HG03045 (cell line): ENCODE results near the gene PRIMA1.

Experiments used
- ATAC-seq: cut with Tn5 transposase; IDR thresholded peaks from one replicate; pipeline ENCODE4 v1.9.1; 2021; ENCODE audit warnings: mild to moderate bottlenecking, moderate library complexity; ENCODE audit not compliant: unreplicated experiment

The PRIMA1 gene

GRCh38 chr14:93759719-93760307 lies 28.5 kb downstream of the PRIMA1 start:
- ATAC-seq, result no peak

DNA sequence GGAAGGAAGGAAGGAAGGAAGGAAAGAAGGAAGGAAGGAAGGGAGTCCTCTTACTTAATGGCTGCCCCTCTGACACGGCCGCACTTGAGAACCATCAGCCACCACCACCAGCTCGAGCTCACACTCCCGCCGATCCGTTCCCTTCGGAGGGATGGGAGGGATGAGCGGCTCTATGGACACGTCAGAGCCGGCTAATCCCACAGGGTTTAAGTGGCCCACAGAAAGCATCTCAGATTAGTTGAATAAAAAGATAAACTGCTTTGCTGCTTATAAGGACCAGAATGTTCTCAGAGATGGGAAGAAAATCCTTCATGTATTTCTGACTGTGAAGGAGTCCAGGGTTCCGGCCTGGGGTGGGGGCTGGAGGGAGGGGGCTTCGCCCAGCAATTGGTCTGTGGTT lies 31.1 kb downstream of the PRIMA1 start:
- ATAC-seq, result no peak

GRCh38 chr14:93753647-93754046 lies 34.6 kb downstream of the PRIMA1 start:
- no peak for ATAC-seq

DNA sequence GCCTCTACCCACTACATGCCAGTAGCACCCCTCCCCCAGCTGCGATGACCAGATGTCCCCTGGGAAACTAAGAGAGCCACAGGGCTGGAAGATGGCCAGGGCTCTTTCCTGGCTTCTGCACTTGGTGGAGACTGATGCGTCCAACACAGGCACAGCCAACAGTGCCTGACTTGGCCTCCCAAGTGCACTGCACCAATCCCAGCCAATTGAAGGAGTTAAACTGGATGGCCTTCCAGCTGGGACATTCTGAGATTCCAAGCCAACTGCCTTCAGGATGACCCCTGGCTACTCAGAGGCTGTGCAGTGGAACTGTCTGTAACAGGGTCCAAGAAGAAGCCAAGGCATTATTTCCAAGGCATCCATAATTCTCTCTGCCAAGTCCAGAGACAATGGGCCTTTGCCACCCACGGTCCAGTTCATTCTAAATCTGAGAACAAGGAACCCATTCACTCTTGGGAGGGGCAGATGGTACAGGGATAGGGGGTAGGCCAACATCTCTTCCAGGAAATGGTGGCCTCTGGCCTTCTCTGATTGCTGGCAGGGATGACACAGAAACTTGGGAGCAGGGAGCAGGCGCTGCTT lies 35.2 kb downstream of the PRIMA1 start:
- ATAC-seq, result no peak

DNA sequence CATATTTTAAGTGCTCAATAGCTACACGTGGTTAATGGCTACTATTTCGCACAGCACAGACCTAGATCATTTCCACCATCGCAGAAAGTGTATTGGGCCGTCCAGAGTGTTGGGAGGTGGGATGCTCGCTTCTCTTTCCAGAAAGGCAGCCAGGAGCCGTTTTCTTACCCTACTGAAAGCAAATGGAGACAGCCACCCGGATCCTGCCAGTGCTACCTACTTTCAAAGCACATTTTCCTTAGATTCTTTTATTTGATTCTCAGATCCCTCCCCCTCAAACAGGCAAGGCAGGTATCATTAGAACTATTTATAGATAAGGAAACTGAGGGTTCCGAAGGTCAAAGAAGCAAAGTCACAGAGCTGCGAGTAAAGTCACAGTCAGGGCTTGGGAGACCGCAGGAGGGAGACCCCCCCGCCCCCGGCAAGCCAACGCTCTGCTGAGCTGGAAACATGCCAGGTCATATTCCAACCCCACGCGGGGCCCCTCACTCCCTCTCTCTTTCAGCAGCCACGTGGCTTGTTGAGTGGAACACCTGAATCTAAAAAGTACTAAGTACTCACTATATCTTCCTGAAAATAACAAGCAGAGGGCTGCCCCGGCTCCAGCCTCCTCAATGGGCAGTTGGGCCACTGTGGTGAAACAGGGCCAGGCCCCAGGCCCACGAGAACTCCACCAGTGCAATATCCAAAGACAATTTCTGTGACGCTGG lies 36.2 kb downstream of the PRIMA1 start:
- no peak for ATAC-seq

DNA sequence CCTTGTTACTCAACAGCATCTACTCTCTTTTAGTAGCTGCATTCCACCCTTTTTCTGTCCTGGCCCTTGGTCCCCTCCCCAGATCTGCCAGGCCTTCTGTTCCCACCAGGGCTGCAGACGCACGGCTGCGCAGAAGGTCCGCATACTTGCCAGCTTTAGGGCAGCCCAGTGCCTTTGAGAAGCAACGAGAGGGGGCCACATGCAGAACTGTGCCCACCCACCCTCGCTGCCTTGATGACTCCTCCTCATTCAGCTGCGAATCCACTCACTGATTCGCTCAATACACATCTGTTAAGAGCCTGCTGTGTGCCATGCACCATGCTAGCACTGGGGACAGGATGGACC lies 39.2 kb downstream of the PRIMA1 start:
- ATAC-seq, result no peak

- ATAC-seq, result no peak
Observed at GRCh38 chr14:93748208-93749075, 39.8 kb downstream of the PRIMA1 start.

DNA sequence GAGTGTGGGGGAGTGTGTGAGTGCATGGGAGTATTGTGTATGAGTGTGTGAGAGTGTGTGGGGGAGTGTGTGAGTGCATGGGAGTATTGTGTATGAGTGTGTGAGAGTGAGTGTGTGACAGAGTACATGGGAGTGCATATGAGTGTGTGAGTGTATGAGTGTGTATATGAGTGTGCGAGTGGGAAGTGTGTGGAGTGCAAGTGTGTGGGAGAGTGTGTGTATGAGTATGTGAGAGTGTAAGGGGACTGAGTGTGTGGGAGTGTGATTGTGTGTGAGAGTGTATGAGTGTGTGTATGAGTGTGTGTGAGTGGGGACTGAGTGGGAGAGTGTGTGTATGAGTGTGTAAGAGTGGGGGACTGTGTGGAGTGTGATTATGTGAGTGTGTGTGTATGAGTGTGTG lies 40.7 kb downstream of the PRIMA1 start:
- no peak for ATAC-seq

DNA sequence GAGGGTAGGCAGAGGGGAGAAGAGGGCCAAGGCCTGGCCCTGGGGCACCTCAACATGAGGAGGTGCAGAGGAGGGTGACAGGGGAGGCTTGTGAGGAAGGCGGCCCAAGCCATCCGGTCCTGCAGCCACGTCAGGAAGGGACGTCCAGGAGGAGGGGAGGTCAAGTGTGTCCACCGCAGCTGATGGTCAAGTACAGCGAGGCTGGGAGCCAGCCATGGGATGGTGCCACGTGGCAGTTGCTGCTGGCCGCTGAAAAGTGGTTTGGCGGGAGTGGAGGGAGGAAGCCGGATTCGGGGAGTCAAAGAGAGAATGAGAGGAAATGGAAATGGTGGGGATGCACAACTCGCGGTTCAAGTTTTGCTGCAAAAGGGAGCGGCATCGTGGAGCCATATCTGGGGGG lies 41.2 kb downstream of the PRIMA1 start:
- no peak for ATAC-seq

- ATAC-seq, result no peak
Observed at GRCh38 chr14:93745603-93746273, 42.5 kb downstream of the PRIMA1 start.

DNA sequence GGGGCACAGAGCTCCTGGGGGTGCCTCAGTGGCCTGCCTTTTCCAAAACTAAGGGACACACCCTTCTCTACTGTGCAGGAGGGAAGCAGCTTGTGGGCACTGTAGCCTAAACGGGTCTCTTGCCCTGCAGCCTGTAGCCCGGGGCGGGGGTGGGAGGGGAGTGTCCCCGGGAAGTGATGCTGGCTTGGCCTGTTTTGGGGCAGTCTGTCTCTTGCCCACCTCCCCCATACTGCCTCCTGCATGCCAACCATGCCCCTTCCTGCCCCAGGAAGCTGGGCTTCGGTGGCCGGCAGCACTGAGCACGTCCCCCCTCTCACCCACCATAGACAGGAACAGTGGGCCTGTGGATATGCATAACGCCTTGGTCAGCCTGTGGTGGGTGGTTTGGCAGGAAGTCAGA lies 43.4 kb downstream of the PRIMA1 start:
- ATAC-seq, result no peak

DNA sequence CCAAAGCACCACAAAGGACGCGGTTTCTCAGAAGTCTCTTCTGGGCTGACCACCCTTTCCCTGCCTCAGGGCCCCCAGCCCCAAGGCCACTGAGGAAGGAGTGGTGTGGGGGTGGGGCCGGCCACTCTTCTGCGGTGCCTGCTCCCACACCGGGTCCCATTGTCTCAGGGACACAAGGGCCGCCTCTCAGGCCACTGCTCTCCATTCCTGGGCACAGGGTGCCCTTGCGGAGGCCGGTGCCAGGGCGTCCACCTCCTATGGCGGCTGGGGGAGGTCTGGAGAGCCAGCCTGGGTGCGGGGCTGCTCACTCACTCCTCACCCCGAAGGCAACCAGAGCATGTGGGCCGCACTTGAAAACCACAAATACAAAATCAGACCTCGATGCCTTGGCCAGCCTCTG lies 44.1 kb downstream of the PRIMA1 start:
- no peak for ATAC-seq

DNA sequence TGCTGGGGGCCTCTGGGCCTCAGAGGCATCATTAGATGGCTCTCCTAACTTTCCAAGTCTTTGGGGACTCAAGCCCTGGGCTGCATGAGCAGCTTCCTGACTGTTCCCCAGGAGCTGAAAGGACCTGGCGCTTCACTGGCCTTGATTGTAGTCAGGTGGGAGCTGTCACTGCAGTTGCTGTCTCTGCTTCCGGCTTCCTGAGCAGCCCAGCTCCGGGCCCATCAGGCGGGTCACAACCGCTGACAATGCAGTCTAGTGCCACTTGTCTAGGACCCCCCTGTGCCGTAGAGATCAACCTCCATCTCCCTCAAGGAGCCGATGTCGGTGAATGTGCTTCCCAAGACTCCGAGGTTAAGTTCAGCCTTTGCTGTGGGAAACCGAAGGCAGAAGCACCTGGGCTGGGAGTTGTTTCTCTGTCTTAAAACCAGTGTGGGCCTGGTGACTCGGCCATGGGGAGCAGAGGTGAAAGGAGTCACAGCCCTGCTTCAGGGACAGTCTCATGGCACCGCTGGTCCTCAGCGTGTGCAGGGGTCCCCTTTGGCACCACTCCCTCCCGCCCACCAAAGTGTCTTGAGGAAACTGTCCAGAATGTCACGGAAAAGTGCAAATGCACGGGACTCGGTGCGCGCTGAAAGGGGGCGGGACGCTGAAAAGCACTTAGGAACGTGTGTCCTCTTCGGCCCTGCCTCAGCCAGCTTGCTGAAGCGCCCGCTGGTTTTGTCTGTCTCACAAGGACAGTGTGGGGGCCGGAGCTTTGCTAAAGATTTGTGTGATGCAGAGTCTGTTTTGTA lies 44.8 kb downstream of the PRIMA1 start:
- ATAC-seq, result no peak

- no peak for ATAC-seq
Observed at GRCh38 chr14:93742761-93743160, 45.5 kb downstream of the PRIMA1 start.

DNA sequence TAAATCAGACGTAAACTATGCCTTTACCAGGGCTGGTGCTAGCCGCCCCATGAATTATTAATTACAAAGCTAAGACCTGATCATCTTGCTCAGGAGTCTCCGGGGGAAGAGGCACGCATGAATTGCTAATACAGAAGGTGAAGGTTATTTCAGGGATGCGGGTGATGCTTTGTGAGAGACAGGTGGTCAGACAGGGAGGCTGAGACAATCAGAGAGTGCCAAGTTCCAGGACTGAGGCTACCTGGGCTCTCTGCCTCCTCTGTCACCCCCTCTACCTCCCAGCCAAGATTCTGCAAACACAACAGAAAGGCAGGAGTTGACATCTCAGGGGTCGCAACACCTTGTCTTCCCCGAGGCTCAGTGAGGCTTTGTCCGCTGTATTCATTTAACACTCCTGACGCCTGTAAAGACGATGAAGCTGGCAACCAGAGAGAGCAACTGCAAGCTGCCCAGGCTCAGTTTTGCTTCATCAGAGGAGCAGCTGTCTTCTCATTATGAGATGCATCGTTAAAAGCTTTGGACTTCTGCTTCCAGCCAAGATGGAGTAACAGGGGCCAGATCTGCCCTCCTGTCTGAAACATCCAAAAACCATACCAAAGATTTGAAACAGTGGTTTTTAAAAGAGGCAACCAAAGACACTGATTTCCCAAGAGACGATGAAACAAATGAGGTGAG lies 46.6 kb downstream of the PRIMA1 start:
- no peak for ATAC-seq

DNA sequence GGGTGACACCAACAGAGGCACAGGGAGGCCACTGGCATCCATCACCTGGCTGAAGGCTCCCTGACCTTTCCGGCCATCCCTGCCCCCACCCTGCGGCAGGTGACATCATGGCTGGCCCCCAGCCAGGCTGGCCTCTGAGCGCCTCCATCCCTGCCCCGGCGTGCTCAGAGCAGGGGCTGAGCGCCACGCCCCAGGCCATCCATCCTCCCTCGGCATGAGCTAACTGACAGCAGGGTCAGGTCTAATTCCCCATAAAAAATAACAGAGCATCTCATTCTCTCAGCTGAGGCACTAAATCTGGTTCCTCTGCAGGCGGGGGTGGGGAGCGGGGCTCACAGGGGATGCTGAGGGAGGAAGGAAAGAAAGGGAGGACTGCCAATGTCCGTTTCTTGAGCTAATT lies 50.7 kb downstream of the PRIMA1 start:
- ATAC-seq, result no peak

DNA sequence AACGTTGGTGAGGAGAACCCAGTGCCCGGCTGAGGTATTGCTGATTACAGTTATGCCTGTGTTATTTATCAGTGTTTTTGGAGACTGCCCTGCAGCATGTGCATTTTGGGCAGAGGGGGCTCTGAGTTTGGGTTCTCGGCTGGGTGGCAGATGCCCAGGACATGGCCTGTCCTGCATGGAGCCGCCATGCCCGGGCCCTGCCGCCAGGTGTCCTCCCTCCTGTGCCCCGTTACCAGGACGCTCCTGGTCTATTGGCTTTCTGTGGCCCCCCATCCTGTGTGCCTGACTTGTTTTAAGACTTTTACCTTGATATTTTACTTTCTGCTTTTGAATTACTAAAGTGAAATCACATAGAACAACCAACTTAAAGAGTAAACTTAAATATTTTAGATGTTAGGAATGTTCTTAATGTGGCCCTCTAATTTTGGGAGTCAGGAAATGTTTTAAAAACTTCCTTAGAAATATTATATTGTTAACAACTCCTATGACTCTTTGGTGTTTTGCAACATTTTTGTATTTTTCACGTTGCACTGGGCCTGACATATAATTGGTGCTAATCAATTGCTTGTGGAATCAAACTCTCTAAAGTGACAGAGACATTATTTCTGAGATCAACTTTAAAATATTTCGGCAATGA lies 51.8 kb downstream of the PRIMA1 start:
- ATAC-seq, result no peak

DNA sequence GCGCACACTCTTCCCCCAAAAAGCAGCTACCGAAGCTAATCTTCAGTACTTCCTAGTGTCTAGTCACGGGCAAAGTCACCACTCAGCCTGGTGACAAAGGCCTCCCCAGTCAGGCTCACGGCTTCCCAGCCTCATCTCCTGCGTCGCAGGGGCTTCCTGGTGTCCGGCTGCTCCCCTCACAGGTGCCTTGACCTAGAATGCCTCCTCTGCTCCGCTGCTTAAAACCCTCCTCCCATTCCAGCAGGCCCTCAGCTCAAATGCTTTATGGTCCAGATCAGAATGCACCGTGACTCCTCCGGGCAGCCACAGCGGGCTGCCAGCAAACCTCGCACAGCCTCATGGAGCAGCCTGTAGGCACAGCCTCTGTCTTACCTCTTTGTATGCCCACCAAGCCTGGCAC lies 53.1 kb downstream of the PRIMA1 start:
- ATAC-seq, result no peak

GRCh38 chr14:93734086-93734822 lies 54.0 kb downstream of the PRIMA1 start:
- ATAC-seq, result no peak
